GM18858 (cell line): ENCODE data around the gene LACTB.
A peak's percentile ranks its signal among the peaks of the same experiment; 100 is the strongest.

Experiments used
- ATAC-seq: cut with Tn5 transposase; IDR thresholded peaks from one replicate; pipeline ENCODE4 v1.9.1; 2021; ENCODE audit not compliant: unreplicated experiment

The LACTB gene

GRCh38 chr15:63166219-63166618 lies 44.6 kb downstream of the LACTB start:
- no peak for ATAC-seq

- ATAC-seq, result no peak
Measured at GRCh38 chr15:63169788-63170187, 48.1 kb downstream of the LACTB start.

GRCh38 chr15:63172376-63172775 lies 50.7 kb downstream of the LACTB start:
- ATAC-seq, result no peak

- no peak for ATAC-seq
Measured at GRCh38 chr15:63172851-63173451, 51.3 kb downstream of the LACTB start.

GRCh38 chr15:63176302-63176701 lies 54.6 kb downstream of the LACTB start:
- ATAC-seq, result no peak

- ATAC-seq, result no peak
Measured at GRCh38 chr15:63178034-63178433, 56.4 kb downstream of the LACTB start.

GRCh38 chr15:63180746-63181145 lies 59.1 kb downstream of the LACTB start:
- ATAC-seq, result no peak

GRCh38 chr15:63181648-63182047 lies 60.0 kb downstream of the LACTB start:
- no peak for ATAC-seq

GRCh38 chr15:63185206-63185605 lies 63.5 kb downstream of the LACTB start:
- ATAC-seq, result no peak

GRCh38 chr15:63186065-63186464 lies 64.4 kb downstream of the LACTB start:
- no peak for ATAC-seq

- ATAC-seq, result no peak
Measured at GRCh38 chr15:63187589-63188226, 66.0 kb downstream of the LACTB start.

GRCh38 chr15:63188247-63188925 lies 66.7 kb downstream of the LACTB start:
- ATAC-seq, result no peak

- peak; percentile 61 for ATAC-seq
Measured at GRCh38 chr15:63188926-63189871, 67.5 kb downstream of the LACTB start, which contains the start of gene RAB8B. TSS of gene RAB8B (plus strand) at chr15:63189606. CDS start at chr15:63189625, 19 bp downstream.

GRCh38 chr15:63189941-63190768 lies 68.5 kb downstream of the LACTB start:
- ATAC-seq, result no peak

- no peak for ATAC-seq
Measured at GRCh38 chr15:63190769-63191649, 69.3 kb downstream of the LACTB start.
